CD4-positive, alpha-beta T cell treated with Interleukin-15 for 4 hours (primary cell): Measurements from ENCODE around the gene JAK2.
"Not testable (repeated sequence)": the region's sequence is repeated elsewhere in the genome, so short reads cannot be mapped to it uniquely, and the experiment has no call there.

Experiments
- DNase-seq: peaks from one replicate; pipeline ENCODE4 v3.0.0-alpha.2; 2020; ENCODE audit warnings: low spot score

The JAK2 gene

DNA sequence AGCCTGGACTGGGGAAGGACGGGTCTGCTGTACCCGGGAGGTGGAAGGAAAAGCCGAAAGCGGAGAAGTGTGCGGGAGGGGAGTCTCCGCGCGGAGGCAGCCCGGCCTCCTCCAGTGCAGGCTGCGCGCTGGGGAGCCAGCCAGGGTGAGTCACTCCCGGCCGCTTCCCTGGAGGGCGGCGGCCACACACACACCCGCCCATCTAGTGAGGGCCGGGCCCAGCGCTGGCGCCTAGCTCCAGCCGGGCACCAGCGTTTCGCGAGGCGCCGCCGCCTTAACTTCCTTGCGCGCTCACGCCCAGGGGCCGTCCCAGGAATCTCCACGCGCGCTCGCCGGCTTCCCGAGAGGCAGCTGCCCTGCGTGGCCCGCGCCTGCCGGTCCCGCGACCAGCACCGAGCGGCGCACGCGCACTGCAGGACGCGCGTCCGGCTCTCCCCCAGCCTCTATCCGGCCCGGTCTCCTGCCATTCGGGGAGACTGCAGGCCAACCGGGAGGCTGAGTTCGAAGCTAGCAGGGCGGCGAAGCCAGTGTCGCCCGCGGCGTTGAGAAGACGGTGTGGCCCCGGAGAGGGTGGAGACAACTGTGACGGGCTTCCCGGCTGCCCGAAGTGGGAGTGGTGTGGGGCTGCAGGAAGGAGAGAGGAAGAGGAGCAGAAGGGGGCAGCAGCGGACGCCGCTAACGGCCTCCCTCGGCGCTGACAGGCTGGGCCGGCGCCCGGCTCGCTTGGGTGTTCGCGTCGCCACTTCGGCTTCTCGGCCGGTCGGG, at the start of gene JAK2:
Gene JAK2 (plus strand): TSS at position 652 of the 765 bp plus-strand sequence. CDS start 36,716 bp downstream, outside the sequence.
- DNase-seq, result peak; percentile 81

DNA sequence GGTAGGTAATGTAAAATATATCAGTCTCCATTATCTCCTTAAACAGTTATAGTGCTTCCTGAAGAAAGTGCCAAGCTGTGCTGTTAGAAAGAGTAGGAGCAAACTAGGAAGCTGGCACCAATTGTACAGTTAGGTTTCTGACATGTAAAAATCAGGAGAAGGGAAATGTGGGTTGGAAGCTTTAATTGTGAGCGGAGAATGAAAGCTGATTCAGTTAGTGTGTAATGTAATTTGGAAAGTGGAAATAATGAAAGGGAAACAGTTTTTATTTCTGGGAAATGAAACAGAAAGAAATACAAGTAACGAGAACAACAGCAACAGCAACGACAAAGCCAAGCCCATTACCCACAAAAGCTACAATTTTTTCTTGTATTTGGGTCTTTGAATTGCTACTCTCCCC, 48.8 kb upstream of the JAK2 start:
- DNase-seq, result peak; percentile 13

DNA sequence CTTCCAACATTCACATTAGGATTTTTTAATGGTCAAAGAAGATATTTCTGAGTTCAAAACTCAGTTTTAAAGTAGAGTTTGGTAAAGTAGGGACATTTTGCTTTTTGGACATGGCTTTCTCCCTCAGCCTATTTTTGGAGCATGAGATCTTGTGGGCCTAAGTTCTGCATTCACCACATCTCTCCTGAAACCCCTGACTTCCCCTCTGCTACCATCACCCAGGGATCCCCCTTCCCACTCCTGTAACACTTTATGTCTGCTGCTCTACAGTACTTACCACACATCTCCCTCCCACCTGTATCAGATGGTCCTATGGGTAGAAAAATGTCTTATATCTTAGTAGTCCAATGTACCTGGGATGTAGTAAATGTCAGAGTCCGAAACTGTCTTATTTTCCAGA, 48.2 kb upstream of the JAK2 start:
- no peak for DNase-seq

DNA sequence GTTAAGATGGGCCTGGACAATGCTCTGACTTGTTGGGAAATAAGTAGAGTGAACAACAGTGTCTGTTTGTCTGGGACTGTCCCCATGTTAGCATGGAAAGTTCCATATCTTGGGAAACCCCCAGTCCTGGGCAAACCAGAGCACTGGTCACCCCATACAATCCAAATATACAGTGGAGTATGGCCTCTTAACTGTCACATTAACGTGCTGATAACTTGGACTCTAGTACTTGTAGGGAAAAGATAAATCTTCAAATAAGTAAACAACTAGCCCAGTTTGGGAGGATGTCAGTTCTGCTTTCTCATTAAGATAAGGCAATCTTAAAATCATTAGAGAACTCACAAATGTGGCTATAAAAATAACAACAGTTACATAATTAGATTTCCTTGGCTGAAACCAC, 47.6 kb upstream of the JAK2 start:
- DNase-seq, result no peak

DNA sequence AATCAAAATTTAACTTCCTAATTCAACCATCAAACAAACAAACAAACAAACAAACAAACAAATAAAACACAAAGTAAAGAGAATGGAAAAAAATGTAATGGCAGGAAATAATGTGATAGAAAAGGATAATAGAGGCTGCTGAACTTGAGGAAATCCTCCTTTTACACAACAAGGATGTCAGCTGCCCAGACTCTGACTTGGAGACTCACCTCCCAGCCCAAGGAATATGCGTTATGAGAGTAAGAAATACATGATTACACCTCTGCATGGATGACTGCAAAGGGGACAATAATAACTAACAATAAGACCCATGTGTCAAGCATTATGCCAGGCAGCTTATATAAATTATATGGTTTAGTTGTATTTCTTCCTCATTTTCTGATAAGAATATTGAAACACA, 46.6 kb upstream of the JAK2 start:
- DNase-seq, result no peak

DNA sequence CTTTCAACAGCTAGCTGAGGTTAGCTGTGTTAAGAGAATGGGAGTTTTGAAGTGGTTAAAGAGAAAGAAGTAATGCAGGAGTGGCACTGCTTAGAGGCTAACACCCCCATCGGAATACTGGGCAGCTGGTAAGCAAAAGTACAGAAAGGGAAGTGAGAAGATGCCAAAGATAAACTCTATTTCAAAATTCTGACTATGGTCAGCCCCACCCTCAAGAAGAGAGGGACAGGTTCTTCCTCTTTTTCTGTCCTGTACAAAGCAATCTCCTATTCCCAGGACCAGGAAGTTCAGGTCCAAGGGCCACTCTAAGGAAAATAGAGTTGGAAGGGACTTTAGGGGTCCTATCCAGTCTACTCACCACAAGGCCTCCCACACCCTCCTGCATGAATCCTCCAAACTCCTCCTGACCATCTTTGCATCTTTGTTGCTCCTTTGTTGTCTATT, 45.9 kb upstream of the JAK2 start:
- DNase-seq, result peak; percentile 25

DNA sequence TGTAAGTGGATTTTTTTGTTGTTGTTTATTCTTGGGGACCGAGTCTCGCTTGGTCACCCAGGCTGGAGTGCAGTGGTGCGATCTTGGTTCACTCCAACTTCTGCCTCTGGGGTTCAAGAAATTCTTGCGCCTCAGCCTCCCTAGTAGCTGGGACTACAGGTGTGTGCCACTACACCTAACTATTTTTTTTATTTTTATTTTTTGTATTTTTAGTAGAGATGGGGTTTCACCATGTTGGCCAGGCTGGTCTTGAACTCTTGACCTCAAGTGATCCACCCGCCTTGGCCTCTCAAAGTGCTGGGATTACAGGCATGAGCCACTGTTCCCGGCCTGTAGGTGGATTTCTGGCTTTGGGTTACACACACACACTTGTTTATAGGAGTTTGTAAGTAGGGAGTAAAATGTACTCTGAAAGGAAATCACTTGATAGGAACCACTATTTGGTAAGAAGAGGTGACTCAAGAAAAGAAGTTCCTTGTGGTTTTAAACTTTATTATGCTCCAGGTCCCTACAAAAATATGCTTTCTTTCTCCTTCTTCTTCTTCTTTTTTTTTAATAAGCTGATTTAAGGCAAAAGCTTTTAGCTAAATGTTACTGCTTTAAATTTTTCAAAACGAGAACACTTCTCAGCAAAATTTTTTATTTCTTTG, 42.9 kb upstream of the JAK2 start:
- DNase-seq, result not testable (repeated sequence)

DNA sequence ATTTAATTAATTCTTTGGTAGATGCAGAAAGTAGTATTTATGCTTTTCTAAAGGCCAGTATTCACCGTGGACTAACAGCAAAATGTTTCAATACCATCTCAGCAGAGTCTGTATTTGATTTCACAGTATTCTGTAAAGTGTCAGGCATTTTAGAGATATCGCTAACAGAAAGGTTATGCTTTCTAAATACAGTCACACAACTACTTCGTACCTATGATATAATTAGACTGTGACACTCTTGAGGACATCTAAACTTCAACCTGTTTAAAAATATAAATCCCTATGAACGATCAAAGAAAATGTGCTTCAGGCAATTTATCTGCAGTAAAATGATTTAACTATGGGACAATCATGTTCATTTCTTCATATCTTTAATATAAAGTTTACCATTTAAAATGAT, 41.7 kb upstream of the JAK2 start:
- no peak for DNase-seq

DNA sequence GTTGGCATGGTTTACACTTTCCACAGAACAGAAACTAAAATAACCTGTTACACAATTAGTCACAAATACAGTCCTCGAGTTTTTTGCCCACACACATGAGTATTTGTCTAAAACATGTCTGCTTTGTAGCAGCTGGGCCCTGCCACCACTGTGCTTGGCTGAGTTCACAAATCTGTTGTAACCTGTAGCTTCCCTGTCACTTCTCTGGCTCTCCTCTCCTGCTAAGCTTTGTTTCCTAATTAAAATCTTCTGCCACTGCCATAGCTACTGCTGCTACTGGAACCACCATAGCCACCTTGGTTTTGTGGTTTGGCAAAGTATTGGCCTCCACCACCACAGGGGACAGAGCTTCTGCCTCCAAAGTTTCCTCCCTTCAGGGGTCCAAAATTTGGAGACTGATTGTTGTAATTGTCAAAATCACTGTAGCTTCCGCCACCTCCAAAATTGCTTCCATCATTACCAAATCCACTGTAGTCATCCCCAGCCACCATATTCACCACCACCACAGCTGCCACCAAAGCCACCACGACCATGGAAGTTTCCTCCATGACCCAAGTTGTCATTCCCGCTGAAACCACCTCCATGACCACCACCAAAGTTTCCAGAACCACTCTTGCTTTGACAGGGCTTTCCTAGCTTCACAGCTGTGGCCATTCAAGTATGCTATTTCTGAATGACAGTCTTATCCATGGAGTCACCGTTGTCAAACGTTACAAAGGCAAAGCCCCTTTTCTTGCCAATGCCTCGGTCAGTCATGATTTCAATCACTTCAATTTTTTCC, 40.5 kb upstream of the JAK2 start:
- not testable (repeated sequence) for DNase-seq

DNA sequence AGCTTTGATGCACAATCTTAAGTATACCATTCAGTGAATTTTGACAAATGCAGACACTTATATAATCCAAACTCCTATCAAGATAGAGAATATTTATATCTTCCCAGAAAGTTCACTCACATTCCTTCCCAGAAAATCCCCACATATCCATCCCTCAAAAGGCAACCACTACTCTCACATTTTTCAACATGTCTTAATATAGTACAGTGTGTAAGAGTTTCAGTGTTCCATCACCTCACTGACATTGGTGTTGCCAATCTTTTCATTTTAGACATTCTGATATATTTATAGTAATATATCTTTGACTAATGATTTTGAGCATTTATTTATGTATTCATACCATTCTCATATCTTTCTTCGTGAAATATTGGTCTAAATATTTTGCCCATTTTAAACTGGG, 38.1 kb upstream of the JAK2 start:
- DNase-seq, result no peak

DNA sequence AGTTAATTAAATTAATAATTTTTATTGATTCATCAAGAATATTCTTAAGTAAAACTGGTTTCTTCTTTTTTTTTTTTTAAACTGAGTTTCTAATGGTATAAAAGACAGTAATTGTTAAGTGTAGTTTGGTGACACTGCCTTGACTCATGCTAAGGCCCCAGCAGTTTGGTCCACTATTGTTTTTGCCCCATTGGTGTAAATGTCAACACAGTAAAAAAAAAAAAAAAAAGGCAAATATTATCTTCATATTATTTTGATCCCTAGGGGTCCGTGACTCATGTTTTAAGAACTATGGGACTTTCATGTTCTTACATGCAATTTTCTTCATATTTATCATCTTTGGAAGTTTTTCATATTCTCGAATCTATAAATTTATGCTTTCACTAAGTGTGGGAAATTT, 29.2 kb upstream of the JAK2 start:
- DNase-seq, result no peak

DNA sequence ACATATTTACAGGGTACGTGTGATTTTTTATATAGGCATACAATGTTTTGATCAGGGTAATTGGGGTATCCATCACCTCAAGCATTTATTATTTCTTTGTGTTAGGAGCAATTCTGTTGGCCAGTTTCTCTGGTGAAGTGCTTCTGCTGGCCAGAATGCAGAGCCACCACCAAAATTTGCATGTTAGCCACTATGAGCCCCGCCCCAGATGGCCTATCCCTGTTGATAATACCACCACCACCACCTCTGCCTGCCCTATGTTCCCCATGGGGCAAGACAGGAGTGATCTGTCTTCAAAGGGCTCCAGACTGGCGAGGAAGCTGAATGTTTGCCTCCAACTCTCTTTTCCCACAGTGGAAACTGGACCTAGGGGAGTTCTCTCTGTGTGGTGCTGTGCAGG, 26.0 kb upstream of the JAK2 start:
- DNase-seq, result no peak

DNA sequence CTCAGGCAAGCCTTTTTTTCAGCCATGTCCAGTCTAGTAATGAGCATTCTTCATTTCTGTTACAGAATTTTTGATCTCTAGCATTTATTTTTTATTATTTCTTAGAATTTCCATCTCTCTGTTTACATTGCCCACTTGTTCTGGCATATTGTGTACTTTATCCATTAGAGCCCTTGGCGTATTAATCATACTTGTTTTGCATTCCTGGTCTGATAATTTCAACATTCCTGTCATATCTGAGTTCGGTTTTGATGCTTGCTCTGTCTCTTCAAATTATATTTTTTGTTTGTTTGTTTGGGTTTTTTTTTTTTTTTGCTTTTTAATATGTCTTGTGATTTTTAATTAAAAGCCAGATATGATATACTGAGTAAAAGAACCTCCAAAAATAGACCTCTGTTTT, 23.0 kb upstream of the JAK2 start:
- DNase-seq, result no peak

DNA sequence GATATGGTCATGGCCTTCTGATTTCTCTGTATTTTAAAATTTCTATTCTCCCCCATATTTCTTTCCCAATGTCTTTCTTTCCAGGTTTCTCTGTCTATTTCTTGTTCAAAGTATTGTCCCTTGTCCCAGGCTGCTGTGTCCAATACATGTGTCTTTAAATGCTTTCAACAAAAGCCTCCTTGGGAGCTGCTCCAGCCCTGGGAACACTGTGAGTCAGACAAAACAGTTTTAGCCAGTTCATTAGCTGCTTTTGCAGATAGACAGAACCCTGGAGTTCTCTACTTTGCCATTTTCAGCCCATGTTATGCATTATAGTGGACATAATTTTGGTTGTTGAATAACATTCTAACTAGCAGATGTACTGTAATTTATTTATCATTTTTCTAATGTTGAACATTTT, 20.5 kb upstream of the JAK2 start:
- no peak for DNase-seq

DNA sequence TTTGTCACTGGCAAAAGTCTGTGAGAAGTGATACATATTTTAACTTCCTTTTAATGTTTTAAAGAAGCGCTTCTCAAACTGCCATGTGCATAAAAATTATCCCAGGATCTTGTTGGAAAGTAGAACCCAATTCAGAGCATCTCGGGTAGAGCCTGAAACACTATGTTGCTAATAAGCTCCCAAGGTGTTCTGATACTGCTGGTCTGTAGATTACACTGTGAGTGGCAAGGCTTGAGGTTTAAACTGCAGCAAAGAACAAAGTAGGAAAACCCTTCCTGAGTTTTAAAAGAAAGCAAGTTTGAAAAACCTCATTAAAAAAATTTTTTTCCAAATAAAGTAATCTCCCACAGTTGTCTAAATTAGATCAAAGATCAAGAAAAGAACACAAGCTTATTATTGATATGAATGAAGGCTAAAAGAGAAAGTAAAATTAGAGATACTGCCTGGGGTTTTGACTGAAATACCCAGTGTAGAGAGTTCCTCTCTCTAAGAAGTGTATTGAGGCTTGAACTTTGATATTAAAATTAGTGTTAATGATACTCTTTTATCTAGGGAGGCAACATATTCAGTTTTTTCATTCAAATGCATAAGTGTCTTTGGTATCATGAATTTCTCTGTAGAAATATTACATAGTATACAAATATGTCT, 19.8 kb upstream of the JAK2 start:
- DNase-seq, result no peak

DNA sequence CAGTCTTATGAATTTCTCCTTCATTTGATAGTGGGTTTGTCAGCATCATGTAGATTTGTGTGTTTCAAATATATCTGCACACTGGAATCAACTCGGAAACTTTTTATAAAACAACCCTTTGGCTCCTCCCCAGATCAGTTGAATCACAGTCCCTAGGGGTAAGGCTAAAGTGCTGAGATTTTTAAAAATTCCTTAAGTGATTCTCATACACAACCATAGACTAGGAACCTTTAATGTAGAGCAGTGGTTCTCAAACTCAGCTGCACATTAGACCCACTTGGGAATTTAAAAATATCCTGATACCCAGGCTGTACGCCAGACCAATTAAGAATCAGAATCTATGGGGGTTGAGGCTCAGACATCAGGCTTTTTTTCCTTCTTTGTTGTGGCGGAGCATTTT, 17.5 kb upstream of the JAK2 start:
- DNase-seq, result no peak

DNA sequence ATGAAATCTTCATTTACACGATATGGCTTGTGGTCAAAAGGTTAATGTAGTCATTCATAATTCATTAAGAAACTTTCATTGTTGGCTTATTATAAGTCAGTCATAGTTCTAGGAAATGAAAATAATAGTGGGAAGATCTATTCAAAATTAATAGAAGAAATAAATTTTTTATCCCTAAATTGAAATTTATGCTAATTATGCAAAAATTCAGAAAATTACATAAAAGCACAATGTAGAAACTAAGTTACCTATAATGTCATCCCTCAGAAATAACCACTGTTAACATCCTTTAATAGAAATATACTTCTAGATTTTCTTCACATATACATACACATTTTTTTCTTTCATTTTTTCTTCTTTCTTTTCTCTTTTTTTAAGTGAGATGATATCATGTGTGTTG, 15.9 kb upstream of the JAK2 start:
- no peak for DNase-seq

DNA sequence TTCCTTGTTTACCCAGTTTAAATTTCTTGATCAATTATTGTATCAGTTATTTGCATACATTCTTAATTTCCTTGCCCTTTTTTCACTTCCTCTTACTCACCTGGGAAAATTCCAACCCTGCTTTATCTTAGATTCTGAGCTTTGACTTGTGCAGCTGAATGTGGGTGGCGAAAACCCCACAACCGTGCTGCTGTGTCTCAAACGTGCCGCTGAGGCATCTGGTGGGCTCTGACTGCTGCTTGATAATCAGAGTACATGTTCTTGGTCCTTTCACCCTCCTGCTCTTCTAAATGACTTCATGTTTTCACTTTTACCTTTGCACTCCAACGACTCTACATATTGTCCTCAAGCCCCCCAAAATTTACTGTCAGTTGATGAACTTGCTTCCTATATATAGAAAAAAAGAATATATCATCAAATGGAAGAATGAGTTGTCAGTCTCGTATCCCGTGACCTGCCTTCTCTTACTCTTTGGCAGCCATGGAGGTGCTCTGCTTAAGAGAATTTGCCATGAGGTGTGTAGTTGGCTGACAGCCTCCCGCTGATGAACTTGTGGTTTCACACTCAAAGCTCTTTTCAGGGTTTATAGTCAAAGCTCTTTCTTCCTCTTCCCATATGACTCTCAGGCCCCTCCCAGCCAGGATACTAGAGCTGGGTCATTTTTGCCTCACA, 14.0 kb upstream of the JAK2 start:
- peak; percentile 31 for DNase-seq

DNA sequence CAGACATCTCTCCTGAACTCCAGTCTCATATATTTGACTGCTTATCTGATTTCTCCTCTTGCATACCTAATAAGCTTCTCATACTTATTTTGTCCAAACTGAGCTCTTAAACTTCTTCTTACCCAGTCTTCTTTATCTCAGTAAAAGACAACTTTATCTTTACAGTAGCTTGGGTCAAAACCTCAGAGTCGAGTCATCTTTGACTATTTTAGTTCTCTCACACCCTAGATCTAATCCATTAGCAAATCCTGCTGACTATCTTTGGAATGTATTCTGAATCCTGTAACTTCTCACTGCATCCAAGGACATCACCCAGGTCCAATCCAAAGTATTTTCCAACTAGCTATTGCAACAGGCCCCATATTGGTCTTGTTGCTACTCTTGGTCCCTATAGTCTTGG, 11.8 kb upstream of the JAK2 start:
- DNase-seq, result no peak

DNA sequence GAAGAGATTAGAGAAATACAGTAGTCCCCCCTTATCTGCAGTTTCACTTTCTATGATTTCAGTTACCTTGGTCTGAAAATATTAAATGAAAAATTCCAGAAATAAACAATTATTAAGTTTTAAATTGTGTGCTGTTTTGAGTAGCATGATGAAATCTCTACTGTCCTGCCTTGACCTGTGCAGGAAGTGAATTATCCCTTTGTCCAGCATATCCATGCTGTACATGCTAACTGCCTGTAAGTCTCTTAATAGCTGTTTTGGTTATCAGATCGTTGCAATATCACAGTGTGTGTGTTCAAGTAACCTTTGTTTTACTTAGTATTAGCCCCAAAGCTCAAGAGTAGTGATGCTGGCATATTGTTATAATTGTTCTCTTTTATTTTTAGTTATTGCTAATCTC, 11.2 kb upstream of the JAK2 start:
- no peak for DNase-seq

DNA sequence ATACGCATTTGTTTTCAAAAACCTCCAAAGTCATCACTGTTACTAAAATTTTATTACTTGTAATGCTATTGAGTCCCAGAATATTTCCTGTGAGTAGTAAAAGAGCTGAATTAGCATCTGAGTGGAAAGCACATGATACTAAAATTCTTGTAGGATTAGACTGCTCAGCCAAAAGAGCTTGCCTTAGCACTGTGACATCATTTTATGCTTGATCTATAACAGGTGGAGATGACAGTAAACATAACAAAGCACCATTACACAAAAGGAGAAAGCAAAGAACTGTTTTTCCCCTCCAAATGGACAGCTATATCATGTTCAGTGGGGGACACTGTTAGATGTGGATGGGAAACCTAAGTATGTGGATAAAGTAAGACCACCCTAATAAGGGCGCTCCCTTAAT, 5.8 kb upstream of the JAK2 start:
- DNase-seq, result no peak
